ENCODE measurements around the gene EPB41L1.

EPB41L1 gene

GRCh38 chr20:36261389-36262105, 107.0 kb downstream of the EPB41L1 start:
- no peak overlapping the region for H3K4me3 ChIP-seq (ENCODE audit: insufficient read depth, low read depth, low read length, poor library complexity, severe bottlenecking)
- no peaks in the 10 kb centered on the region for H3K9me3 ChIP-seq (ENCODE audit: control insufficient read depth, low read length)
- no peak for DNase-seq
- H3K4me1 ChIP-seq (ENCODE audit: control insufficient read depth, insufficient read depth, low read length, poor library complexity, severe bottlenecking): no peaks in the 10 kb centered on the region
- H3K27ac ChIP-seq (ENCODE audit: insufficient read depth, low read length, poor library complexity, severe bottlenecking): no peak overlapping the region
- H3K27me3 ChIP-seq (replicated peaks; ENCODE audit: control insufficient read depth, insufficient read depth, low read length, poor library complexity, severe bottlenecking): no peaks in the 10 kb centered on the region
- H3K36me3 ChIP-seq (ENCODE audit: control insufficient read depth, insufficient read depth, low read length): peaks cover under 1% of the 10 kb centered on the region

- DNase-seq: no peak
- Histone ChIP-seq H3K27me3 (replicated peaks; ENCODE audit: control insufficient read depth, insufficient read depth, low read length, poor library complexity, severe bottlenecking) (no peaks in the 10 kb centered on the region), H3K4me1 (ENCODE audit: control insufficient read depth, insufficient read depth, low read length, poor library complexity, severe bottlenecking) (no peaks in the 10 kb centered on the region), H3K9me3 (ENCODE audit: control insufficient read depth, low read length) (no peaks in the 10 kb centered on the region), H3K36me3 (ENCODE audit: control insufficient read depth, insufficient read depth, low read length) (no peaks in the 10 kb centered on the region), H3K27ac (ENCODE audit: insufficient read depth, low read length, poor library complexity, severe bottlenecking) (no peak overlapping the region), H3K4me3 (ENCODE audit: insufficient read depth, low read depth, low read length, poor library complexity, severe bottlenecking) (no peak overlapping the region)
These were observed 107.9 kb downstream of the EPB41L1 start for GRCh38 chr20:36262440-36262839.

GRCh38 chr20:36264426-36265246, 110.1 kb downstream of the EPB41L1 start:
- no peaks in the 10 kb centered on the region for H3K9me3 ChIP-seq (ENCODE audit: control insufficient read depth, low read length)
- DNase-seq: no peak
- no peaks in the 10 kb centered on the region for H3K36me3 ChIP-seq (ENCODE audit: control insufficient read depth, insufficient read depth, low read length)
- no peaks in the 10 kb centered on the region for H3K27me3 ChIP-seq (replicated peaks; ENCODE audit: control insufficient read depth, insufficient read depth, low read length, poor library complexity, severe bottlenecking)
- H3K4me1 ChIP-seq (ENCODE audit: control insufficient read depth, insufficient read depth, low read length, poor library complexity, severe bottlenecking): no peaks in the 10 kb centered on the region
- H3K4me3 ChIP-seq (ENCODE audit: insufficient read depth, low read depth, low read length, poor library complexity, severe bottlenecking): no peak overlapping the region
- H3K27ac ChIP-seq (ENCODE audit: insufficient read depth, low read length, poor library complexity, severe bottlenecking): no peak overlapping the region

GRCh38 chr20:36266189-36266588, 111.6 kb downstream of the EPB41L1 start:
- H3K4me3 ChIP-seq (ENCODE audit: insufficient read depth, low read depth, low read length, poor library complexity, severe bottlenecking): no peak overlapping the region
- H3K9me3 ChIP-seq (ENCODE audit: control insufficient read depth, low read length): no peaks in the 10 kb centered on the region
- H3K36me3 ChIP-seq (ENCODE audit: control insufficient read depth, insufficient read depth, low read length): no peaks in the 10 kb centered on the region
- H3K27ac ChIP-seq (ENCODE audit: insufficient read depth, low read length, poor library complexity, severe bottlenecking): no peak overlapping the region
- H3K4me1 ChIP-seq (ENCODE audit: control insufficient read depth, insufficient read depth, low read length, poor library complexity, severe bottlenecking): no peaks in the 10 kb centered on the region
- H3K27me3 ChIP-seq (replicated peaks; ENCODE audit: control insufficient read depth, insufficient read depth, low read length, poor library complexity, severe bottlenecking): no peaks in the 10 kb centered on the region
- DNase-seq: no peak

- no peak for DNase-seq
- no peaks in the 10 kb centered on the region for H3K27me3 ChIP-seq (replicated peaks; ENCODE audit: control insufficient read depth, insufficient read depth, low read length, poor library complexity, severe bottlenecking)
- no peaks in the 10 kb centered on the region for H3K4me1 ChIP-seq (ENCODE audit: control insufficient read depth, insufficient read depth, low read length, poor library complexity, severe bottlenecking)
These were observed 113.3 kb downstream of the EPB41L1 start for GRCh38 chr20:36267605-36268381.

GRCh38 chr20:36268440-36269342, 114.2 kb downstream of the EPB41L1 start:
- H3K27me3 ChIP-seq (replicated peaks; ENCODE audit: control insufficient read depth, insufficient read depth, low read length, poor library complexity, severe bottlenecking): no peaks in the 10 kb centered on the region
- H3K27ac ChIP-seq (ENCODE audit: insufficient read depth, low read length, poor library complexity, severe bottlenecking): no peak overlapping the region

More at GRCh38 chr20:36267605-36268381, 113.3 kb downstream of the EPB41L1 start:
- H3K9me3 ChIP-seq (ENCODE audit: control insufficient read depth, low read length): no peaks in the 10 kb centered on the region
- H3K36me3 ChIP-seq (ENCODE audit: control insufficient read depth, insufficient read depth, low read length): no peaks in the 10 kb centered on the region
- H3K27ac ChIP-seq (ENCODE audit: insufficient read depth, low read length, poor library complexity, severe bottlenecking): no peak overlapping the region
- H3K4me3 ChIP-seq (ENCODE audit: insufficient read depth, low read depth, low read length, poor library complexity, severe bottlenecking): no peak overlapping the region

GRCh38 chr20:36269507-36269906, 115.0 kb downstream of the EPB41L1 start:
- Histone ChIP-seq H3K27me3 (replicated peaks; ENCODE audit: control insufficient read depth, insufficient read depth, low read length, poor library complexity, severe bottlenecking) (no peaks in the 10 kb centered on the region), H3K4me3 (ENCODE audit: insufficient read depth, low read depth, low read length, poor library complexity, severe bottlenecking) (no peak overlapping the region), H3K36me3 (ENCODE audit: control insufficient read depth, insufficient read depth, low read length) (no peaks in the 10 kb centered on the region), H3K9me3 (ENCODE audit: control insufficient read depth, low read length) (no peaks in the 10 kb centered on the region), H3K4me1 (ENCODE audit: control insufficient read depth, insufficient read depth, low read length, poor library complexity, severe bottlenecking) (no peaks in the 10 kb centered on the region), H3K27ac (ENCODE audit: insufficient read depth, low read length, poor library complexity, severe bottlenecking) (no peak overlapping the region)
- no peak for DNase-seq

More at GRCh38 chr20:36268440-36269342, 114.2 kb downstream of the EPB41L1 start:
- Histone ChIP-seq H3K4me3 (ENCODE audit: insufficient read depth, low read depth, low read length, poor library complexity, severe bottlenecking) (no peak overlapping the region), H3K4me1 (ENCODE audit: control insufficient read depth, insufficient read depth, low read length, poor library complexity, severe bottlenecking) (no peaks in the 10 kb centered on the region), H3K9me3 (ENCODE audit: control insufficient read depth, low read length) (no peaks in the 10 kb centered on the region), H3K36me3 (ENCODE audit: control insufficient read depth, insufficient read depth, low read length) (no peaks in the 10 kb centered on the region)
- no peak for DNase-seq

- no peak overlapping the region for H3K27ac ChIP-seq (ENCODE audit: insufficient read depth, low read length, poor library complexity, severe bottlenecking)
- H3K27me3 ChIP-seq (replicated peaks; ENCODE audit: control insufficient read depth, insufficient read depth, low read length, poor library complexity, severe bottlenecking): no peaks in the 10 kb centered on the region
- DNase-seq: no peak
- H3K4me1 ChIP-seq (ENCODE audit: control insufficient read depth, insufficient read depth, low read length, poor library complexity, severe bottlenecking): no peaks in the 10 kb centered on the region
- H3K9me3 ChIP-seq (ENCODE audit: control insufficient read depth, low read length): no peaks in the 10 kb centered on the region
- H3K4me3 ChIP-seq (ENCODE audit: insufficient read depth, low read depth, low read length, poor library complexity, severe bottlenecking): no peak overlapping the region
- no peaks in the 10 kb centered on the region for H3K36me3 ChIP-seq (ENCODE audit: control insufficient read depth, insufficient read depth, low read length)
These were observed 116.5 kb downstream of the EPB41L1 start for GRCh38 chr20:36270744-36271638.
